ENCODE data around the gene IWS1.
"Not testable (repeated sequence)": the region's sequence is repeated elsewhere in the genome, so short reads cannot be mapped to it uniquely, and the experiment has no call there.

IWS1 gene

DNA sequence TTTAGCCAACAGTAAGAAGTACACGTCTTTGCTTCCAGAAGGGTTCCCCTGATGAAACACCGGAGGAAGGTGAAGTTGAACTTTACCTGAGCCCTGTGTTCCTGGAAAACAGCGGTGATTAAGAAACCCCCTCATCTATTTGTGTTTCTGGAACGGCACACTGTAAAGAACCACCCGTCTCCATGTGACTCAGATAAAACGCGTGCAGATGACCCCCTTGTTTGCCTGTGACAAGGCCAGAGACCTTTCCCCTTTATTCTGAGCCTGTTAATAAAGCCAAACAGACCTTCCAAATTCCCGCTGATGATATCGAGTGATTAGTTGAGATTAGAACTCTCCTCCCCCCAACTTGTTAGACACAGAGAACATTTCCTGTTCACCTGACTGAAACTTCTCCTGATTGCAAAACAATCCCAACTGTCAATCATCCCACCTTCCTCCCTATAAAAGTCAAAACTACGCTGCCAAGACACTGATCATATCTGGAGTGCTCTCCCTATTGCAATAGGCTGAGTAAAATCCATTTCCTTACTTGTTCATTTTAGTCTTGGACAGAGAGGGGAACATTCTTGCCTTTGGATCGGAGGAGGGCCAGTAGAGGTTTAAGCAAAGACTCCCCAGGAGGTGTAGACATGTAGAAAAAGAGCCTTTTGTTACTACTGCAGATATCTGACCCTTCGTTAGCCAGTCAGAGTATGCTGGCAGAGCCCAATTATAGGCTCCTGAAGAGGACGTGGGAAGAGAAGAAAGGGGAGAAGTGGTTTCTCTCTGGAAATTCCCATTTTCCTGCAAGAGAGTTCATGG lies 914 bp upstream of the IWS1 start:
- no peak for DNase-seq

DNA sequence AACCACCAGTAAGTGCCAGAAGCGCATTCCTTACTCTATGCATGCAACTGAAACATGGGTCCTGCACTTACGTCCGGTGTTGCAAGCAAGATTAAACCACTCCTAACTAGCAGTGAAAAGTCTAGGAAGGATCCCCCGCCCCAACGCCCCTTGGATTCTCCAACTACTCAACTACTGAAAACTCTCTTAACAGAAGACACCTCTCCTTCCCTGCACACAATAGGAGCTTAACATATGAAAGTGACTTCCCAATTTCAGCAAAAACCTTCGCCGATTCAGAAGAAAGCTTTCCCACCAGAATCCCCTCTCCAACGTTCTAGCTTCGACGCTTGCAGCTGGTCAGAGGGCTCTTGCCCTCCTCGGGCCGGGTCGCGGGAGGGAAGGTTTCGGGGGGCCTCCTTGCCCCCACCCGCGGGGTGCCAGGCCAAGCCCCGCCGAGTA lies 578 bp downstream of the IWS1 start:
- peak in 1 of 2 donors; percentile 17 for DNase-seq

DNA sequence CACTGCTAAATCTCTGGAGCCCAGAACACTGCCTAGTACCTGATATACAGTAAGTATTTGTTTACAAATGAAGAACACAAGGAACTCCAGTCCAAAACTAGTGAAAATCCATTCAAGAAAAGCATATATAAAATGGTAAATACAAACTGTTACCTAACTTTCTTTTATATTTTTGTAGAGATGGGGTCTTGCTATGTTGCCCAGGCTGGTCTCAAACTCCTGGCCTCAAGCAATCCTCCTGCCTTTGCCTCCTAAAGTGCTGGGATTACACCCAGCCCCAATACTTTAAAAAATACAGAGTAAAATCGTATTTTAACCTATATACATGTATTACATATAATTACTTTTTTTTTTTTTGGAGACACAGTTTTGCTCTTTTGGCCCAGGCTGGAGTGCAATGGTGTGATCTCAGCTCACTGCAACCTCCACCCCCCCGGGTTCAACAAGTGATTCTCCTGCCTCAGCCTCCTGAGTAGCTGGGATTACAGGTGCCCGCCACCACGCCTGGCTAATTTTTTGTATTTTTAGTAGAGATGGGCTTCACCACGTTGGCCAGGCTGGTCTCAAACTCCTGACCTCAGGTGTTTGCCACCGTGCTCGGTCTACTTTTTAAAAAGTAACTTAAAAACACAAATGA lies 2.0 kb downstream of the IWS1 start:
- not testable (repeated sequence) for DNase-seq

- DNase-seq = no peak
Observed at GRCh38 chr2:127523269-127523939, 2.9 kb downstream of the IWS1 start.

GRCh38 chr2:127520424-127520823 lies 5.9 kb downstream of the IWS1 start:
- no peak for DNase-seq

DNA sequence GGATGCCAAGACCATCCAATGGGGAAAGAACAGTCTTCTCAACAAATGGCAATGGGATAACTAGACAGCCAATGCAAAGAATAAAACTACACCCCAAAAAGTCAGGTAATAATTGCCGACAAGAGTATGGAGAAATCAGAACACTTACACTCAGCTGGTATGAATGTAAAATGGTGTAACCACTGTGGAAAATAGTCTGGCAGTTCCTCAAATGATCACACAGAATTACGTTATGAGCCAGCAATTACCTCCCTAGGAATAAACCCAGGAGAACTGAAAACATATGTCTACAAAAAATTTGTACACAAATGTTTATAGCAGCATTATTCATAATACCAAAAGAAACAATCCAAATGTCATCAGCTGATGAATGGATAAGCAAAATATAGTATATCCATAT lies 8.8 kb downstream of the IWS1 start:
- DNase-seq = no peak

DNA sequence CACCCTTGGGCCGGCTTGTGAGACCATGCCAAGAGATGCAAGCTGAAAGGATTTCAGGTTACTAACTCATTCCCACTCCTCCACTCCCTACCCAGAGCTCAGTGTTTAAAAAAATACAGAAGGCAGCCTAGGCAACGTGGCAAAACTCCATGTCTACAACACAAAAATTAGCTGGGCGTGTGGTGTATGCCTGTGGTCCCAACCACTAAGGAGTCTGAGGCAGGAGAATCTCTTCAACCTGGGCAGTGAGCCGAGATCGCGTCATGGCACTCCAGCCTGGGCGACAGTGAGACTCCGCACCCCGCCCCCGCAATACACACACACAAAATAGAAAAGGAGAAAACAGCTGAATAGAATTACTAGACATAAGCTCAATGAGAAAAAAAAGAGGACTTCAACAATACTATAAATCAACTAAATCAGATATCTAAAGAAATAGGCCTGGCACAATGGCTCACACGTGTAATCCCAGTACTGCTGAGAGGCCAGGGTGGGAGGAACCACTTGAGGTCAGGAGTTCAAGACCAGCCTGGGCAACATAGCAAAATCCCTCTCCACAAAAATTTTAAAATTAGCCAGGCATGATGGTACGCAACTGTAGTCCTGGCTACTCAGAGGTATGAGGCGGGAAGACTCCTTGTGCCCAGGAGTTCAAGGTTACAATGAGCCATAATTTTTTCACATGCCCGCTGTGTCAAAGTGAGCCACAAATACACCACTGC lies 10.1 kb downstream of the IWS1 start:
- no peak for DNase-seq

DNA sequence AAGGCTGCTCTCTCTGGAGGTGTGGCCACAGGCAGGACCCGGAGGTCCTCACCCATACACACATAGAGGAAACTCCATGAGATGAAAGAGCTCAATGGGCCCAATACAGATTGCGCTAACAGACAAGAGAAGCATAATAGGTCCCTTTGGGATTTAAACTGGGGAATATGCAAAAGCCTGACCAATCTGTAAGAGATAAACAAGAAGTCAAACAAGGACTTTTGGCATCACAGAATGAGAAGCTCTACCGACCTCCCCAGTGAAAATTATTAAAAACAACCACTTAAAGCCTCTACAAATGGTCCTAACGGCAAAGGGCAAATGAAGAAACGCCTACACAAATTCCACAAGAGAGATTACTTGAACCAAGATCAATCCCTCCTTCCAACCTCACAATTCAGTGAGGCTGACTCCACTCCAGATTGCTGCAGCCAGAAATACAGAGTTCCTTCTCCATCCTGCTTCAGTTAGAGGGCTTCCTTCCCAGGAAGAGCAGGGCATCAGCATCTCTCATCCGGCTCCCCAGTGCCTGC lies 10.8 kb downstream of the IWS1 start:
- no peak for DNase-seq

DNA sequence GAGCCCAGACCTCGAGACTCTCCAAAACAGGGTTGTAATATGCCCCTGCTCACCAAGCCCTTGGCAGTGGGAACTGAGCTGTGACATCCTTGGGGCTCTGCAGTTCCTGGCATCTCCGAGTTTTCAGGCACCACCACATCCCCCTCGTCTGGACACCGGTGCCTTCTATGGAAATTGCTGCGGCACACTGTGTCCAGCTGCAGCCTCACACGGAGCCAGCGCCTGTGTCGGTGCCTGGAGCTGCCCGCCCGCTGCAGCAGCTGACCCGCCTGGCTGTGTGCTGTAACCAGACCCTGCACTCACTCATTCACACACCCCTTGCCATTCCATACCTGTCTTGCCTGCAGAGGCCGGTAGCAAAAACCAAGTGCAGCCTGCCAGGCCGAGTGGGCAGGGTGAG lies 11.8 kb downstream of the IWS1 start:
- no peak for DNase-seq

DNA sequence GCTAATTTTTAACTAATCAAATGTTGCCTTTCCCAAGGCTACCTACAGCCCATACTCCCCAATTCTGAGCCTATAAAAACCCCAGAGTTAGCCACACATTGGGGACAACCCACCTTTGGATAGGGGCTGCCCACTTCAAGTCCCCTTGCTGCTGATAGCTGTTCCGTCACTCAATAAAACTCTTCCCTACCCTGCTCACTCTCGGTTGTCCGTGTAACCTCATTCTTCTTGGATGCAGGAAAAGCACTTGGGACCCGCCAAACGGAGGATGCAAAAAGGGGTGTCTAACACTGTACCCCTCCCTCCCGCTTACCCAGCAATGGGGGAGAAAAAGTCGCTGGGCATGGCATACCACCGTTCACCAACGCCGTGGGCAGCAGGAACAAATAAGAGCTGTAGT lies 12.2 kb downstream of the IWS1 start:
- no peak for DNase-seq

- no peak for DNase-seq
Observed at GRCh38 chr2:127512362-127512761, 13.9 kb downstream of the IWS1 start.

GRCh38 chr2:127511917-127512316 lies 14.4 kb downstream of the IWS1 start:
- DNase-seq = no peak

GRCh38 chr2:127511090-127511695 lies 15.1 kb downstream of the IWS1 start:
- DNase-seq = no peak

DNA sequence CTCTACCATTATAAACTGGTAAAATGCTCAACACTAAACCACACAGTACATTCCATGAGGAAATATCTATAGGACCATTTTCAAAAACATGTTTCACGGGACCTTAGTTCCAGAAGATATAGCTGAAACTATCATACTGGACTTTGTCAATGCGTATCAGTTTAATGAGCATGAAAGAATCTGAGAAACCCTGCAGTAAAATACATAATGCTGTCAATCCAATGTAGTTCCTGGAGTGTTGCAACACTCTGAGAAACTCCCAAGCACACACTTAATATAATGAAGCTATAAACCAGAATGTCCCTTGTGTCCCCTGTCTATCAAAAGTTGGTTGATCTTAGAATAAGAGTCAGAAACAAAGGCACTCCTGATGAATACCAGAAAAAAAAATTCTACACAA lies 16.2 kb downstream of the IWS1 start:
- DNase-seq = no peak

- no peak for DNase-seq
Observed at GRCh38 chr2:127508631-127509034, 17.7 kb downstream of the IWS1 start.

- no peak for DNase-seq
Observed at GRCh38 chr2:127508023-127508630, 18.2 kb downstream of the IWS1 start.

- DNase-seq = no peak
Observed at GRCh38 chr2:127506510-127506909, 19.8 kb downstream of the IWS1 start.

- no peak for DNase-seq
Observed at GRCh38 chr2:127504552-127505430, 21.5 kb downstream of the IWS1 start.

DNA sequence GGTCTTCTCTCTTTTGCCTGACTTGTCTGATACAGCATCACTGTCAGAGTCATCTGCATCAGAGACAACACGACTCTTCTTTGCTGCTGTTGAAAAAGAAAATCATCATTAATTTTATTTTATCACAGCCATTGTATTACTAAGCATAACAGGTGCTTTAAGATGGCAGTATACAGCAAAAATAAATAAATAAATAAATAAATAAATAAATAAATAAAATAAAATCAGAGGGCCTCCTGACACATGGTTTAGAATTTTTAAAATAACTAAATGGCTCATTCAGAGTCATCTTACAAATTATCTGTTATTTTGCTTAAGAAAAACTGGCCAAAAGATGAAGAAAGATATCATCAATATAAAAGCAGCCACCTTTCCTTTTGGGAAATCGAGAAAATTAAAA lies 22.8 kb downstream of the IWS1 start:
- no peak for DNase-seq

DNA sequence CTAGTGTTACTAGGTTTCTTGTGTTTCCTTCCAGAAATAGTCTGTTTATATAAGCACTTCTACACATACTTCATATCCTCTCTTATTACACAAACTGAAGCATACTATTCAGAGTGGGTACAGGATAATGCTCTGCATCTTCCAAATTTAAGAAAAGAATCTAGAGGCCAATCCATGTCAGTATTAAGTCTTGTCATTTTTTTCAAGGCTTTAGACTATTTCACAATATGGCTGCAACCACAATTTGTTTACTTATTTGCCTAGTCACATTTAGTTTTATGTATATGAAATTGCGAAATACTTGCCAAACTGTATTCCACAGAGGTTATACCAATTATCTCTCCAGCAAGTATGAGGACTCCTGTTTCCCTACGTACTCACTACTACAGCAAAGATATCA lies 27.9 kb downstream of the IWS1 start:
- DNase-seq = no peak

DNA sequence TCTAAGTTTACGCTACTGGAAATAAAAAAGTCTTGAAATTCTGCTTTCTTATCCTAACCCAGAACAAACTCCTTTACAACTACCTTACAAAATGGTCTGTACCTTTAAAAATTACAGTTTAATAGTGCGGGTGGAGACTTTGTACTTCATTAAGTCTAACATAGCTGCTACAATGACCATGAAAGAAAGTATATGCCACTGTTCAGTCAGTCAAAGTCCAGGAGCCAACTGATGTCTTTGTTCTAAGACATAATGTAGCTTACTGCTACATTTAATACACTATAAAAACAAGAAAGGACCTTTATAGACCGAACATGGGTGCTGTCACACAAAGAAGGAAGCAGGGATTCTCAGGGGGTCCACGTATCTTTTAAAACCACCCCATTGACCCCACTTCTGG lies 36.0 kb downstream of the IWS1 start:
- no peak for DNase-seq

Measured in CD4-positive, alpha-beta T cell treated with Interleukin-1 beta for 1 hour (primary cell).